HCT116 (cell line): ENCODE data around the gene UNC80. TPM values are rescaled to one million over a fixed set of nuclear protein-coding genes. Genes with fewer than 3 reads are reported as not detected.

Experiments used
- ATAC-seq: fragments of 200-7000 bp; cut with Tn5 transposase; 2 replicates; pipeline ENCODE4 v1.9.1; 2020; ENCODE audit warnings: mild to moderate bottlenecking, moderate library complexity
- BruUV-seq: library from RNA; stranded (reverse); fragments of 400-500 nt; replicated peaks from 2 replicates; lab custom pipeline; 2021; lab: Mats Ljungman, UMichigan
- CTCF ChIA-PET: fragments of 300-600 bp; sonication (Branson Sonifier 250); formaldehyde crosslinking; loops from one replicate; lab custom pipeline; 2021; ENCODE audit warnings: antibody characterized with exemption; lab: Charles Lee
- POLR2A ChIA-PET: fragments of 300-600, 350-600 bp; sonication (Branson Sonifier 250); formaldehyde crosslinking; loops from one replicate; lab custom pipeline; 2021; ENCODE audit warnings: antibody characterized with exemption; lab: Charles Lee
- RAD21 ChIA-PET, 2 experiments: fragments of 300-600 bp; sonication (Branson Sonifier 250); formaldehyde crosslinking; loops; one replicate each; lab custom pipeline; 2023; ENCODE audit warnings: low total read pairs in 2 of 2; ENCODE audit not compliant: uncharacterized antibody in 2 of 2, unreplicated experiment in 2 of 2, low non-redundant PET in 1 of 2; lab: Charles Lee
- DNase-seq: peaks from one replicate; pipeline ENCODE4 v3.0.0-alpha.2; 2010; ENCODE audit warnings: low read depth, low spot score
- H2AFZ ChIP-seq: fragments of 200-600 bp; shearing (Covaris generic), sonication (generic); 2 replicates; pipeline ENCODE4 v1.6.1; 2017; ENCODE audit warnings: low read depth, mixed run types, mixed read lengths, antibody characterized with exemption, low read length; ENCODE audit not compliant: poor library complexity, severe bottlenecking
- H3K27ac ChIP-seq: 2 replicates; pipeline ENCODE4 v1.5.1; 2012; ENCODE audit warnings: low read depth, low read length
- H3K27me3 ChIP-seq: fragments of 200-600 bp; sonication (generic); 2 replicates; pipeline ENCODE4 v1.6.1; 2016; ENCODE audit warnings: mixed run types, low read length, mixed read lengths; ENCODE audit not compliant: insufficient read depth
- H3K36me3 ChIP-seq, 2 experiments: fragments of 200-500 bp in 1 of 2; fragments of 200-600 bp in 1 of 2; sonication (Bioruptor generic) in 1 of 2; sonication (generic) in 1 of 2; 2 replicates each; pipeline versions ENCODE4 v1.5.1 to v1.6.1; 2014 to 2016; ENCODE audit warnings: low read length in 2 of 2, inconsistent platforms in 1 of 2, mixed read lengths in 1 of 2, mixed run types in 1 of 2; ENCODE audit not compliant: insufficient read depth in 2 of 2, control insufficient read depth in 1 of 2
- H3K4me1 ChIP-seq, 2 experiments: fragments of 200-600 bp in 1 of 2; sonication (generic) in 1 of 2; 2 replicates each; pipeline versions ENCODE4 v1.5.1 to v1.6.1; 2012 to 2017; ENCODE audit warnings: low read length in 2 of 2, inconsistent platforms in 1 of 2, mild to moderate bottlenecking in 1 of 2, mixed read lengths in 1 of 2, mixed run types in 1 of 2, moderate library complexity in 1 of 2; ENCODE audit not compliant: insufficient read depth in 2 of 2, control insufficient read depth in 1 of 2
- H3K4me2 ChIP-seq: fragments of 200-600 bp; sonication (generic); 2 replicates; pipeline ENCODE4 v1.6.1; 2017; ENCODE audit warnings: mixed run types, low read length, mixed read lengths
- H3K4me3 ChIP-seq, 2 experiments: fragments of 200-600 bp in 1 of 2; sonication (generic) in 1 of 2; replicated peaks in 1 of 2; 2 replicates each; pipeline ENCODE4 v1.5.1; 2011 to 2016; ENCODE audit warnings: low read length in 2 of 2, control low read depth in 1 of 2, low read depth in 1 of 2, mild to moderate bottlenecking in 1 of 2, mixed read lengths in 1 of 2, mixed run types in 1 of 2
- H3K79me2 ChIP-seq: fragments of 200-600 bp; sonication (generic); 2 replicates; pipeline ENCODE4 v1.6.1; 2017; ENCODE audit warnings: mild to moderate bottlenecking, mixed run types, low read length, moderate library complexity, mixed read lengths; ENCODE audit not compliant: insufficient read depth
- H3K9ac ChIP-seq: fragments of 200-600 bp; sonication (generic); 2 replicates; pipeline ENCODE4 v1.6.1; 2016; ENCODE audit warnings: low read length, mixed read lengths
- H3K9me2 ChIP-seq: fragments of 200-600 bp; sonication (generic), shearing (Covaris generic); 2 replicates; pipeline ENCODE4 v1.6.1; 2017; ENCODE audit warnings: mixed run types, mild to moderate bottlenecking, moderate library complexity; ENCODE audit not compliant: insufficient read depth
- H3K9me3 ChIP-seq, 2 experiments: fragments of 200-500 bp in 1 of 2; fragments of 200-600 bp in 1 of 2; sonication (Bioruptor generic) in 1 of 2; sonication (generic) in 1 of 2; 2 replicates each; pipeline ENCODE4 v1.6.1; 2014 to 2017; ENCODE audit warnings: low read length in 2 of 2, mixed read lengths in 2 of 2, inconsistent platforms in 1 of 2, low read depth in 1 of 2, mild to moderate bottlenecking in 1 of 2, mixed run types in 1 of 2, moderate library complexity in 1 of 2; ENCODE audit not compliant: control insufficient read depth in 1 of 2, insufficient read depth in 1 of 2
- H4K20me1 ChIP-seq: fragments of 200-600 bp; sonication (generic), shearing (Covaris generic); 2 replicates; pipeline ENCODE4 v1.6.1; 2017; ENCODE audit warnings: mixed run types, mild to moderate bottlenecking, moderate library complexity; ENCODE audit not compliant: insufficient read depth
- CBX3 ChIP-seq: IDR thresholded peaks from 2 replicates; pipeline ENCODE4 v1.6.1; 2012; ENCODE audit warnings: low read depth
- CEBPB ChIP-seq: IDR thresholded peaks from 2 replicates; pipeline ENCODE4 v1.6.1; 2012; ENCODE audit warnings: low read depth
- CTCF ChIP-seq, 3 experiments: fragments of 200-600 bp in 1 of 3; sonication (generic) in 1 of 3; IDR thresholded peaks in 2 of 3; conservative IDR thresholded peaks in 1 of 3; 2 replicates each; pipeline ENCODE4 v1.5.1; 2012 to 2017; ENCODE audit warnings: low read depth in 2 of 3, low read length in 2 of 3, antibody characterized with exemption in 1 of 3, borderline replicate concordance in 1 of 3, control low read depth in 1 of 3, mild to moderate bottlenecking in 1 of 3, mixed read lengths in 1 of 3, mixed run types in 1 of 3, moderate library complexity in 1 of 3; ENCODE audit not compliant: insufficient read depth in 1 of 3
- EGR1 ChIP-seq: IDR thresholded peaks from 2 replicates; pipeline ENCODE4 v1.6.1; 2012; ENCODE audit warnings: low read depth
- ELF1 ChIP-seq: IDR thresholded peaks from 2 replicates; pipeline ENCODE4 v1.6.1; 2012; ENCODE audit warnings: low read depth, borderline replicate concordance
- EZH2 ChIP-seq: fragments of 200-600 bp; sonication (generic); IDR thresholded peaks from 2 replicates; pipeline ENCODE4 v1.6.1; 2017; ENCODE audit warnings: antibody characterized with exemption, mixed run types
- POLR2A ChIP-seq: IDR thresholded peaks from 2 replicates; pipeline ENCODE4 v1.7.0; 2011; ENCODE audit warnings: borderline replicate concordance; ENCODE audit not compliant: insufficient read depth, insufficient read length; ENCODE audit errors: extremely low read depth
- RAD21 ChIP-seq: IDR thresholded peaks from 2 replicates; pipeline ENCODE4 v1.6.1; 2012; ENCODE audit warnings: low read depth, mild to moderate bottlenecking
- ZFX ChIP-seq: fragments of 450-650 bp; IDR thresholded peaks from 2 replicates; pipeline ENCODE4 v1.6.1; 2017
- ZNF274 ChIP-seq: fragments of 200-500 bp; sonication (Bioruptor generic); IDR thresholded peaks from 2 replicates; pipeline ENCODE4 v1.6.1; 2014; ENCODE audit warnings: mild to moderate bottlenecking, low read depth, low read length, inconsistent platforms
- intact Hi-C: fragments of 100-400 bp; cut with micrococcal nuclease; formaldehyde crosslinking; loops from 2 replicates; pipeline ENCODE4 v1.10.0; 2022
- total RNA-seq: library from RNA; stranded (reverse); gene quantifications from one replicate; pipeline ENCODE4 v1.2.1, GENCODE V29; 2021; ENCODE audit not compliant: unreplicated experiment
- TF ChIP-seq, protein P1 (sequence below): IDR thresholded peaks from 2 replicates; pipeline ENCODE4 v1.6.1; 2012; ENCODE audit warnings: low read depth
- TF ChIP-seq, protein P2 (sequence below): IDR thresholded peaks from 2 replicates; pipeline ENCODE4 v1.6.1; 2011; ENCODE audit warnings: mild to moderate bottlenecking, low read length, moderate library complexity; ENCODE audit not compliant: insufficient replicate concordance; ENCODE audit errors: extremely low read depth

Gene UNC80
- total RNA-seq, 1 experiment from 2014 or later = not detected

GRCh38 chr2:209990838-209991237 is 219.2 kb downstream of the UNC80 start:
- ChIA-PET RAD21 (no interaction called here), POLR2A (no interaction called here), CTCF (interaction anchor here (1.1 to 1.7 kb wide), 2 partner anchors 82 to 208 kb away, joined by 3 to 5 read pairs; no protein-coding TSS in a partner anchor)
- no peak overlapping the region for H3K4me3 ChIP-seq
- BruUV-seq = no TSS peak
- H3K27ac ChIP-seq = no peak overlapping the region
- H3K4me1 ChIP-seq = no peaks in the 10 kb centered on the region
- H3K27me3 ChIP-seq = no peaks in the 10 kb centered on the region
- H3K9ac ChIP-seq = no peak overlapping the region
- DNase-seq = no peak
- no peaks in the 10 kb centered on the region for H3K79me2 ChIP-seq
- no peak for ATAC-seq
- H3K4me2 ChIP-seq = no peak overlapping the region
- no peaks in the 10 kb centered on the region for H3K9me2 ChIP-seq
- TF ChIP-seq CBX3 = no peak
- TF ChIP-seq EZH2 = no peak
- TF ChIP-seq ZNF274 = no peak
- TF ChIP-seq ZFX = no peak
- no peak for TF ChIP-seq POLR2A
- TF ChIP-seq RAD21 = no peak
- TF ChIP-seq EGR1 = no peak
- no peaks in the 10 kb centered on the region for H3K36me3 ChIP-seq
- H3K9me3 ChIP-seq = no peaks in the 10 kb centered on the region
- H2AFZ ChIP-seq = no peak overlapping the region
- H4K20me1 ChIP-seq = no peaks in the 10 kb centered on the region
- intact Hi-C loops = no loop called here

- no peak for ATAC-seq
- RAD21 ChIA-PET = no interaction called here
- H3K36me3 ChIP-seq = no peaks in the 10 kb centered on the region
- no peak overlapping the region for H3K4me3 ChIP-seq
- H3K4me1 ChIP-seq = no peaks in the 10 kb centered on the region
- no peaks in the 10 kb centered on the region for H4K20me1 ChIP-seq
- H3K27me3 ChIP-seq = no peaks in the 10 kb centered on the region
- no peak overlapping the region for H3K9ac ChIP-seq
- intact Hi-C loops = no loop called here
- H3K79me2 ChIP-seq = no peaks in the 10 kb centered on the region
- H2AFZ ChIP-seq = no peak overlapping the region
- TF ChIP-seq, protein P1, sequence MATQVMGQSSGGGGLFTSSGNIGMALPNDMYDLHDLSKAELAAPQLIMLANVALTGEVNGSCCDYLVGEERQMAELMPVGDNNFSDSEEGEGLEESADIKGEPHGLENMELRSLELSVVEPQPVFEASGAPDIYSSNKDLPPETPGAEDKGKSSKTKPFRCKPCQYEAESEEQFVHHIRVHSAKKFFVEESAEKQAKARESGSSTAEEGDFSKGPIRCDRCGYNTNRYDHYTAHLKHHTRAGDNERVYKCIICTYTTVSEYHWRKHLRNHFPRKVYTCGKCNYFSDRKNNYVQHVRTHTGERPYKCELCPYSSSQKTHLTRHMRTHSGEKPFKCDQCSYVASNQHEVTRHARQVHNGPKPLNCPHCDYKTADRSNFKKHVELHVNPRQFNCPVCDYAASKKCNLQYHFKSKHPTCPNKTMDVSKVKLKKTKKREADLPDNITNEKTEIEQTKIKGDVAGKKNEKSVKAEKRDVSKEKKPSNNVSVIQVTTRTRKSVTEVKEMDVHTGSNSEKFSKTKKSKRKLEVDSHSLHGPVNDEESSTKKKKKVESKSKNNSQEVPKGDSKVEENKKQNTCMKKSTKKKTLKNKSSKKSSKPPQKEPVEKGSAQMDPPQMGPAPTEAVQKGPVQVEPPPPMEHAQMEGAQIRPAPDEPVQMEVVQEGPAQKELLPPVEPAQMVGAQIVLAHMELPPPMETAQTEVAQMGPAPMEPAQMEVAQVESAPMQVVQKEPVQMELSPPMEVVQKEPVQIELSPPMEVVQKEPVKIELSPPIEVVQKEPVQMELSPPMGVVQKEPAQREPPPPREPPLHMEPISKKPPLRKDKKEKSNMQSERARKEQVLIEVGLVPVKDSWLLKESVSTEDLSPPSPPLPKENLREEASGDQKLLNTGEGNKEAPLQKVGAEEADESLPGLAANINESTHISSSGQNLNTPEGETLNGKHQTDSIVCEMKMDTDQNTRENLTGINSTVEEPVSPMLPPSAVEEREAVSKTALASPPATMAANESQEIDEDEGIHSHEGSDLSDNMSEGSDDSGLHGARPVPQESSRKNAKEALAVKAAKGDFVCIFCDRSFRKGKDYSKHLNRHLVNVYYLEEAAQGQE = no peak
- TF ChIP-seq, protein P2, sequence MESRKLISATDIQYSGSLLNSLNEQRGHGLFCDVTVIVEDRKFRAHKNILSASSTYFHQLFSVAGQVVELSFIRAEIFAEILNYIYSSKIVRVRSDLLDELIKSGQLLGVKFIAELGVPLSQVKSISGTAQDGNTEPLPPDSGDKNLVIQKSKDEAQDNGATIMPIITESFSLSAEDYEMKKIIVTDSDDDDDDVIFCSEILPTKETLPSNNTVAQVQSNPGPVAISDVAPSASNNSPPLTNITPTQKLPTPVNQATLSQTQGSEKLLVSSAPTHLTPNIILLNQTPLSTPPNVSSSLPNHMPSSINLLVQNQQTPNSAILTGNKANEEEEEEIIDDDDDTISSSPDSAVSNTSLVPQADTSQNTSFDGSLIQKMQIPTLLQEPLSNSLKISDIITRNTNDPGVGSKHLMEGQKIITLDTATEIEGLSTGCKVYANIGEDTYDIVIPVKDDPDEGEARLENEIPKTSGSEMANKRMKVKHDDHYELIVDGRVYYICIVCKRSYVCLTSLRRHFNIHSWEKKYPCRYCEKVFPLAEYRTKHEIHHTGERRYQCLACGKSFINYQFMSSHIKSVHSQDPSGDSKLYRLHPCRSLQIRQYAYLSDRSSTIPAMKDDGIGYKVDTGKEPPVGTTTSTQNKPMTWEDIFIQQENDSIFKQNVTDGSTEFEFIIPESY = no peak
- no peak for TF ChIP-seq ELF1
- no peak for TF ChIP-seq CTCF (IDR thresholded peaks at IDR 0.05 in 2 of 3, conservative IDR thresholded peaks at IDR 0.05 in 1 of 3; ENCODE audit: borderline replicate concordance in 1 of 3, insufficient read depth in 1 of 3, low read depth in 2 of 3, low read length in 2 of 3)
- TF ChIP-seq EZH2 = no peak
- TF ChIP-seq CEBPB = no peak
- TF ChIP-seq, all 23 proteins: peak for 0
- Histone ChIP-seq H3K9me3 (no peaks in the 10 kb centered on the region), H3K4me2 (no peak overlapping the region), H3K27ac (no peak overlapping the region), H3K9me2 (no peaks in the 10 kb centered on the region)
- no peak for DNase-seq
- no TSS peak for BruUV-seq
- CTCF ChIA-PET = interaction anchor here (0.9 kb wide), 1 partner anchor 205 kb away, joined by 4 read pairs; no protein-coding TSS in a partner anchor
- POLR2A ChIA-PET = no interaction called here
These were observed 222.3 kb downstream of the UNC80 start for GRCh38 chr2:209993968-209994367.
